Measurements from ENCODE around the gene VEZF1. TPM values are rescaled to one million over a fixed set of nuclear protein-coding genes. Genes with fewer than 3 reads are reported as not detected.

VEZF1 gene
- total and polyA plus RNA-seq, 2 of the 4 experiments (the other 2 are of a cell fraction): 21.1 to 42.1 TPM

- Histone ChIP-seq H2BK5ac (ENCODE audit: low read depth, low read length, poor library complexity, severe bottlenecking) (no peak overlapping the region), H4K5ac (ENCODE audit: low read depth, low read length) (no peak overlapping the region), H2BK120ac (ENCODE audit: low read depth, low read length) (no peak overlapping the region), H2AK9ac (replicated peaks; ENCODE audit: low read depth, low read length, poor library complexity) (no peak overlapping the region), H3K27ac (ENCODE audit: insufficient read depth, low read length) (no peak overlapping the region), H3K9ac (ENCODE audit: low read depth, low read length) (no peak overlapping the region), H4K8ac (ENCODE audit: low read depth in 2 of 2, low read length in 2 of 2) (no peak overlapping the region), H3K18ac (ENCODE audit: low read depth, low read length) (no peak overlapping the region), H3K79me1 (ENCODE audit: low read depth in 1 of 2, low read length in 2 of 2) (peaks cover 4 to 30% of the 10 kb centered on the region in 2 experiments; a peak in 3 of 4 replicates), H3K4me1 (ENCODE audit: control insufficient read depth, insufficient read depth, low read length) (0 out of 2 replicates have a peak, but pooled peaks cover 2% of the 10 kb centered on the region), H3K4me2 (ENCODE audit: low read depth, low read length) (no peak overlapping the region), H3K14ac (replicated peaks; ENCODE audit: low read depth, low read length) (no peak overlapping the region), H3K23ac (ENCODE audit: low read depth, low read length) (no peak overlapping the region), H3K9me3 (ENCODE audit: control insufficient read depth, insufficient read depth, low read length) (no peaks in the 10 kb centered on the region), H2BK20ac (ENCODE audit: low read depth, low read length) (no peak overlapping the region), H3K36me3 (ENCODE audit: control insufficient read depth, insufficient read depth, low read length) (peaks cover 26% of the 10 kb centered on the region), H3K4me3 (ENCODE audit: insufficient read depth, low read depth, low read length) (no peak overlapping the region), H3K56ac (ENCODE audit: extremely low read depth, insufficient read depth, low read length) (no peak overlapping the region), H2AK5ac (ENCODE audit: low read depth, low read length) (no peak overlapping the region), H4K91ac (ENCODE audit: insufficient read depth, low read depth, low read length) (no peak overlapping the region), H3K27me3 (ENCODE audit: control insufficient read depth, insufficient read depth, low read length) (no peaks in the 10 kb centered on the region), H4K20me1 (ENCODE audit: insufficient read depth, low read length) (peaks cover 65% of the 10 kb centered on the region), H2AFZ (replicated peaks; ENCODE audit: low read length, poor library complexity) (no peak overlapping the region), H3K4ac (ENCODE audit: low read depth, low read length) (no peak overlapping the region), H2BK15ac (ENCODE audit: low read depth, low read length) (no peak overlapping the region), H3K9me1 (ENCODE audit: insufficient read depth, low read length) (no peaks in the 10 kb centered on the region)
- WGBS, 2 experiments (ENCODE audit: extremely low coverage in 2 of 2, insufficient read length in 1 of 2): 20% methylated on average over 1 of the region's 4 CpGs; no CpG with 5 or more reads in 1 of the 2 experiments
- CTCF ChIA-PET: interaction anchor here (4.0 kb wide), 1 partner anchor 145 kb away, joined by 26 read pairs; no protein-coding TSS in a partner anchor
- no TSS peak for BruUV-seq (replicated peaks)
- intact Hi-C loops (cut with micrococcal nuclease): no loop called here
- DNase-seq: no peak
- TF ChIP-seq CTCF (conservative IDR thresholded peaks at IDR 0.05; ENCODE audit: low read depth, low read length) (no peak), SMC3 (IDR thresholded peaks at IDR 0.05; ENCODE audit: low read depth, low read length) (no peak), BHLHE40 (IDR thresholded peaks at IDR 0.05; ENCODE audit: low read depth, low read length) (no peak), CEBPB (IDR thresholded peaks at IDR 0.05; ENCODE audit: low read depth, low read length) (no peak), USF2 (IDR thresholded peaks at IDR 0.05; ENCODE audit: low read depth, low read length) (no peak), MXI1 (IDR thresholded peaks at IDR 0.05; ENCODE audit: borderline replicate concordance, low read depth, low read length) (no peak), POLR2A (IDR thresholded peaks at IDR 0.05; ENCODE audit: low read depth, low read length) (no peak; the same call in 1 of the 2 replicates), ELK1 (IDR thresholded peaks at IDR 0.05; ENCODE audit: borderline replicate concordance, low read depth, low read length) (no peak), MAFK (IDR thresholded peaks at IDR 0.05; ENCODE audit: low read depth, low read length) (no peak), FOS (IDR thresholded peaks at IDR 0.05; ENCODE audit: low read depth, low read length) (no peak)
- dilution Hi-C loops (cut with HindIII; ENCODE audit: low sequenced_read_pairs, unreplicated experiment): no loop called here
- POLR2A ChIA-PET (ENCODE audit: unreplicated experiment): interaction anchor here (0.7 kb wide), 2 partner anchors 219 to 568 kb away, joined by 3 to 9 read pairs; no protein-coding TSS in a partner anchor
- in situ Hi-C loops (cut with MboI; ENCODE audit: low sequenced_read_pairs): loop anchor here (10.0 kb wide), 2 partner anchors 112 to 878 kb away; no protein-coding TSS in a partner anchor
- ATAC-seq (ENCODE audit: low read depth): no peak
Observed at GRCh38 chr17:58002154-58002948, 14.3 kb upstream of the VEZF1 start.
